Lower lobe of right lung (tissue), 2 donors: Measurements from ENCODE around the gene NR4A1. TPM values are rescaled to one million over a fixed set of nuclear protein-coding genes. Genes with fewer than 3 reads are reported as not detected.

Experiments
- ATAC-seq, 2 donors: fragments of 200-7000 bp; cut with Tn5 transposase; one replicate each; pipeline ENCODE4 v1.9.1; 2020 to 2022; ENCODE audit warnings: mild to moderate bottlenecking in 2 of 2, moderate library complexity in 2 of 2
- DNase-seq: peaks from one replicate; pipeline ENCODE4 v3.0.0-alpha.2; 2020
- H3K27ac ChIP-seq: fragments of 200-600 bp; one replicate; pipeline ENCODE4 v1.8.0; 2022
- H3K27me3 ChIP-seq: fragments of 200-600 bp; one replicate; pipeline ENCODE4 v1.8.0; 2022; ENCODE audit warnings: low read depth
- H3K36me3 ChIP-seq: fragments of 200-600 bp; one replicate; pipeline ENCODE4 v1.8.0; 2022; ENCODE audit warnings: mild to moderate bottlenecking
- H3K4me1 ChIP-seq: fragments of 200-600 bp; one replicate; pipeline ENCODE4 v1.8.0; 2022
- H3K4me3 ChIP-seq: fragments of 200-600 bp; one replicate; pipeline ENCODE4 v1.8.0; 2022; ENCODE audit warnings: mild to moderate bottlenecking
- H3K9me3 ChIP-seq: fragments of 200-600 bp; one replicate; pipeline ENCODE4 v1.8.0; 2022
- CTCF ChIP-seq: fragments of 200-600 bp; IDR thresholded peaks from one replicate; pipeline ENCODE4 v1.8.0; 2022; ENCODE audit warnings: antibody characterized with exemption, mild to moderate bottlenecking
- intact Hi-C: fragments of 100-400 bp; cut with DNase I; formaldehyde crosslinking; loops from one replicate; pipeline ENCODE4 v1.11.0; 2022
- total RNA-seq: library from RNA; stranded (reverse); fragmentation: NEBNext Ultra II Directional; extraction: Animal tissue kit (Norgen Biotek cat#: 25700); gene quantifications from one replicate; pipeline ENCODE4 v1.2.1, GENCODE V29; 2021
- donor health status: DM: no; HTN: yes; CAD: no; lungs with severe emphysema.

NR4A1 gene
- total RNA-seq, 1 donor from 2014 or later = 39.3 TPM

- H3K9me3 ChIP-seq = no peaks in the 10 kb centered on the region
- no peak overlapping the region for H3K4me3 ChIP-seq
- H3K4me1 ChIP-seq = peaks cover 8% of the 10 kb centered on the region
- ATAC-seq = peak; percentile 37 to 40
- no peak for TF ChIP-seq CTCF
- H3K36me3 ChIP-seq = peaks cover 48% of the 10 kb centered on the region
- H3K27me3 ChIP-seq = no peaks in the 10 kb centered on the region
- DNase-seq = no peak
- no peak overlapping the region for H3K27ac ChIP-seq
- intact Hi-C loops = no loop called here
These were observed 8.6 kb downstream of the NR4A1 start for GRCh38 chr12:52059582-52060497.

DNA sequence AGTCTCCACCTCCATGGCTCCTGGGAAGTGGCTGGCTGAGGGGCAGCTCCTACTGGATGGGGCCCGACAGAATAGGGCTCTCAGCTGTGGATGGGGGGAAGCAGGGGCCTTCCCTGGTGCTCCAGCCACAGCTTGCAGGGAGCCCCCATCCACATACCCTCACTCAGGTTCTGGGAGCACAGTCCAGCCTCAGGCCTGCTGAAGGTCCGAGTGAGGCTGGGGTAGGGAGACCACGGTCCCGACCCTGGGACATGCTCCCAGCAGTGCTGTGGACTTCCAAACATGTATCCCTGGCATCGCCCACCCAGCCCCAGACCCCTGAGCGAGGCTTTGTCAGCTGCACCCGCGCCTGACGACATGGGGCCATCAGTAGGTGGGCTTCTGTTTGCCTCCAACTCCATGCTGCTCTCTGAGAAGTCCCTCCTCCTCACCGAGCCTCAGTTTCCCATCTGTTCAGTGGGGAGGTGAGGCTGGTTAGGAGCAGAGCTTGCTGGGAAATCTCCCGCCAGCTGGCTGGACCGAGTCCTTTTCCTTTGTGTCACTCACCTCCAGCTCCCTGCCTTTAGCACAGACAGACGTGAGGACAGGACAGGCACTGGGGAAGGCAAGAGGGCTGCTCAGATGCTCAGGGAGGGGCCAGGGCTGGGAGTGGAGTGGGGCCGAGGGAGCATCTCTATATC, 9.4 kb downstream of the NR4A1 start:
- Histone ChIP-seq H3K36me3 (peaks cover 41% of the 10 kb centered on the region), H3K4me3 (no peak overlapping the region), H3K27me3 (no peaks in the 10 kb centered on the region), H3K4me1 (peaks cover 8% of the 10 kb centered on the region), H3K9me3 (no peaks in the 10 kb centered on the region), H3K27ac (no peak overlapping the region)
- no peak for TF ChIP-seq CTCF
- ATAC-seq (peak; percentile 6 to 23), DNase-seq (no peak)
- intact Hi-C loops = no loop called here

- no peak overlapping the region for H3K27ac ChIP-seq
- H3K9me3 ChIP-seq = no peaks in the 10 kb centered on the region
- no peak for ATAC-seq
- DNase-seq = no peak
- H3K36me3 ChIP-seq = peaks cover 31% of the 10 kb centered on the region
- no peaks in the 10 kb centered on the region for H3K27me3 ChIP-seq
- intact Hi-C loops = no loop called here
- no peak overlapping the region for H3K4me3 ChIP-seq
- peaks cover 8% of the 10 kb centered on the region for H3K4me1 ChIP-seq
- no peak for TF ChIP-seq CTCF
These were observed 10.4 kb downstream of the NR4A1 start for GRCh38 chr12:52061470-52062166.

GRCh38 chr12:52062167-52063081, 11.2 kb downstream of the NR4A1 start:
- no peak for TF ChIP-seq CTCF
- intact Hi-C loops = no loop called here
- Histone ChIP-seq H3K4me3 (no peak overlapping the region), H3K36me3 (peaks cover 23% of the 10 kb centered on the region), H3K27me3 (no peaks in the 10 kb centered on the region), H3K4me1 (peaks cover 8% of the 10 kb centered on the region), H3K9me3 (no peaks in the 10 kb centered on the region), H3K27ac (no peak overlapping the region)
- no peak for ATAC-seq
- no peak for DNase-seq
